Stimulated activated CD4-positive, alpha-beta T cell treated with anti-CD3 and anti-CD28 coated beads, Interleukin-15, amount 100 ng/mL, for 1 hour (primary cell): Measurements from ENCODE around the gene RERE.
"Not testable (repeated sequence)": the region's sequence is repeated elsewhere in the genome, so short reads cannot be mapped to it uniquely, and the experiment has no call there.

Experiments used
- DNase-seq, 2 donors: peaks; one replicate each; pipeline ENCODE4 v3.0.0-alpha.2; 2020; ENCODE audit warnings: low read depth in 1 of 2, low spot score in 1 of 2

Gene RERE

GRCh38 chr1:8616791-8617190 lies 200.6 kb downstream of the RERE start:
- DNase-seq: not testable (repeated sequence)

GRCh38 chr1:8611634-8612515 lies 205.6 kb downstream of the RERE start:
- DNase-seq: not testable (repeated sequence)

- no peak for DNase-seq
These were observed 209.5 kb downstream of the RERE start for GRCh38 chr1:8607906-8608305.

GRCh38 chr1:8604041-8604945 lies 213.1 kb downstream of the RERE start:
- no peak for DNase-seq

- no peak for DNase-seq
These were observed 214.2 kb downstream of the RERE start for GRCh38 chr1:8603220-8603616.

GRCh38 chr1:8602471-8603219 lies 214.8 kb downstream of the RERE start:
- no peak for DNase-seq

GRCh38 chr1:8600336-8600735 lies 217.1 kb downstream of the RERE start:
- DNase-seq: no peak

- DNase-seq: no peak
These were observed 217.7 kb downstream of the RERE start for GRCh38 chr1:8599646-8600212.

GRCh38 chr1:8598783-8599182 lies 218.7 kb downstream of the RERE start:
- no peak for DNase-seq

GRCh38 chr1:8598060-8598724 lies 219.2 kb downstream of the RERE start:
- DNase-seq: no peak

- DNase-seq: no peak
These were observed 220.0 kb downstream of the RERE start for GRCh38 chr1:8597455-8597854.

- no peak for DNase-seq
These were observed 221.5 kb downstream of the RERE start for GRCh38 chr1:8595941-8596340.

- DNase-seq: no peak
These were observed 222.1 kb downstream of the RERE start for GRCh38 chr1:8595332-8595731.

- not testable (repeated sequence) for DNase-seq
These were observed 224.1 kb downstream of the RERE start for GRCh38 chr1:8593292-8593691.

GRCh38 chr1:8591569-8591968 lies 225.9 kb downstream of the RERE start:
- no peak for DNase-seq

- no peak for DNase-seq
These were observed 226.6 kb downstream of the RERE start for GRCh38 chr1:8590721-8591351.

- DNase-seq: no peak
These were observed 227.9 kb downstream of the RERE start for GRCh38 chr1:8589571-8589970.

GRCh38 chr1:8587784-8588183 lies 229.7 kb downstream of the RERE start:
- no peak for DNase-seq

- DNase-seq: no peak
These were observed 231.0 kb downstream of the RERE start for GRCh38 chr1:8586438-8586837.

- DNase-seq: no peak
These were observed 233.1 kb downstream of the RERE start for GRCh38 chr1:8584316-8584715.
